Measurements from ENCODE around the gene IWS1.
"Not testable (repeated sequence)": the region's sequence is repeated elsewhere in the genome, so short reads cannot be mapped to it uniquely, and the experiment has no call there.

IWS1 gene

GRCh38 chr2:127560201-127560930 is 34.1 kb upstream of the IWS1 start:
- no peak for ATAC-seq

DNA sequence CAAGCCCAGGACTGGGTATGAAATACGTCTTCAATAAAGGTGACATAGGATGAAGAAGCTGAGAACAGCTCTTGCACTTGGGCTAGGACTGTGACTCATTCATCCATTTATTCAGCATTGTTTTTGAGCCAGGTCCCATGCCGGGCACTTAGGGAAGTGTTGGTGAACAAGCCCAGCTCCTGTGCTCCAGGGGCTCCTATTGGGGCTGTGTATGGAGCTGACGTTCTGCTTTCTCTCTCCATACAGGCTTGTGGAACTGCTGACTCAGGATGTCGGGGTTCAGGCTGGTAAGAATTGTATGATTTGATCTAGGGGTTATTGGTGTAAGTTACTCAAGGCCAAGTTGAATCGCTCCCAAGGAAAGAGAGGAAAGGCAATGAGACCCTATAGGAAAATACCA is 33.2 kb upstream of the IWS1 start:
- no peak for ATAC-seq

DNA sequence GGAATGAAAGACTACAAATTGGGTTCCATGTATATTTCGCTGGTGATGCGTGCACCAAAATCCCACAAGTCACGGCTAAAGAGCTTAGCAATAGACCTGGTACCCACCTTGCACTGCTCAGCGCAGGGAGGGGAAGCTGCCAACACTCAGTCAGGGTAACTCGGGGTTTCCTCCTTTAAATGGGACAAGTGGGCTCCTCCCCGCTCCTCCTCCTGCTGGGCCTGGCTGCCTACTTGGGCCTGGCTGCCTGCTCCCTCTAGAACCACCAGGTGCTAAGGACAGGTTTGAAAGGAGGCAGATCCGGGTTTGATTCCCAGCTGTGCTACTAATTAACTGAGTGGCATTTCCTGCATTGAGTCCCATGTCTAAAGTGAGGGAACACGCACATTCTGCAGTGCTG is 32.6 kb upstream of the IWS1 start:
- ATAC-seq: no peak

GRCh38 chr2:127552846-127553245 is 26.6 kb upstream of the IWS1 start:
- no peak for ATAC-seq

GRCh38 chr2:127552336-127552735 is 26.0 kb upstream of the IWS1 start:
- no peak for ATAC-seq

- no peak for ATAC-seq
Observed at GRCh38 chr2:127551221-127551930, 25.1 kb upstream of the IWS1 start.

GRCh38 chr2:127546797-127547196 is 20.5 kb upstream of the IWS1 start:
- ATAC-seq: no peak

DNA sequence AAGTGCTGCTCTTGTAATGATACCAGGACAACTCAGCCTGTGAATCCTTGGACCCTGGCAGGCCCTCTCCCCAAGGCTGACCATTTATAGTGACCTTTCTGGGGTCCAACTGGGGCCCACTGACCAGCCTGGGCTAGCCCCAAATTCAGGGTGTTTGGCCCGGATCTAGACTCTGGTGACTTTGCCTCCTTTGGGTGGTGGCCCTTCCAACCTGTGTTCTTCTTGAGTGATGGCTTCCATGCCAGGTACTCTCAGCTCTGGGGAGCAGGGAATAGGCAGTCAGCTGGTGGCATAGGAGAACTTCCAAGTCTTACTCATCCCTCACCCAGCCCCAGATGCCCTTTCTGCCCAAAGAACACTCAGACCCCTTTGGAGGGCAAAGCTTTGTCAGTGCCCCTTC is 19.5 kb upstream of the IWS1 start:
- no peak for ATAC-seq

- ATAC-seq: no peak
Observed at GRCh38 chr2:127545189-127545588, 18.9 kb upstream of the IWS1 start.

GRCh38 chr2:127543013-127543501 is 16.8 kb upstream of the IWS1 start:
- ATAC-seq: not testable (repeated sequence)

- no peak for ATAC-seq
Observed at GRCh38 chr2:127542231-127542630, 15.9 kb upstream of the IWS1 start.

DNA sequence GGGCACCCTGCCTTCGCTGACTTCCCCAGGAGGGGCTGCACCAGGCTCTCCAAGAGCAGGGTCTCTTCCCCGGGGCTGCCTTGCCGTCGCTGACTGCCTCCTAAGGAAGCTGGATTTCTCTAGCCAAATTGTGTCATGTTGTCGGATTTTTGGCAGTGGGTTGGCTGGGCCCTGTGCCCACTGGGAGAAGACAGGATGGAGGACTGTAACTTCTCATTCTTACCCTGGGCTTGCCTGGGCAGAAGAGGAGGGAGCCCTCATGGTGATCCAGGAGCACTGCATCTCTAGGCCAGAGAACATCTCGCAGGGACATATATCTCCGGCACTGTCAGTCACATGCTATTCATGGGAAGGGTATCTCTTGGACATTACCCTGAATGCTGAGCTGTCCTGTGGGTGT is 15.5 kb upstream of the IWS1 start:
- ATAC-seq: no peak

GRCh38 chr2:127537644-127538043 is 11.4 kb upstream of the IWS1 start:
- ATAC-seq: no peak

GRCh38 chr2:127536707-127537541 is 10.6 kb upstream of the IWS1 start:
- no peak for ATAC-seq

DNA sequence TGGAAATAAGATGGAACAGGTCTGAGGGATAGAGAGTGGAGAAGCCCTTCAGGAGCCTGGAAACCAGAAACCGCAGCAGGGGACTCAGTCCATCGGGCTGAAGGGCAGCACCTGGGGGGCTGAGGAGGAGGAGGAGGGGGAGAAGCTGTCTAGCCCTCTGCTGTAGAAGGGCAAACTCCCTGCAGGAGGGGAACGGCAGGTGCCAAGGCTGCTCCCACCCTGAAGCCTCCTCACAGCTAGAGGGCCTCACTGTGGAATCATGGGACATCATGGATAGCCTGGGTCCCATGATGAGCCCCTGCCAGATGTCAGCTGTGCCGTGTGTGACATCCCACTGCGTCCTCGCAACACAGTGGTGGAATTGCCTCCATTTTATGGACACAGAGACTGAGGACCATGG is 9.6 kb upstream of the IWS1 start:
- ATAC-seq: no peak

- ATAC-seq: no peak
Observed at GRCh38 chr2:127535422-127535901, 9.2 kb upstream of the IWS1 start, which contains the start of gene MYO7B. Gene MYO7B (plus strand): TSS chr2:127535683. CDS start chr2:127559723, 24,040 bp downstream.

DNA sequence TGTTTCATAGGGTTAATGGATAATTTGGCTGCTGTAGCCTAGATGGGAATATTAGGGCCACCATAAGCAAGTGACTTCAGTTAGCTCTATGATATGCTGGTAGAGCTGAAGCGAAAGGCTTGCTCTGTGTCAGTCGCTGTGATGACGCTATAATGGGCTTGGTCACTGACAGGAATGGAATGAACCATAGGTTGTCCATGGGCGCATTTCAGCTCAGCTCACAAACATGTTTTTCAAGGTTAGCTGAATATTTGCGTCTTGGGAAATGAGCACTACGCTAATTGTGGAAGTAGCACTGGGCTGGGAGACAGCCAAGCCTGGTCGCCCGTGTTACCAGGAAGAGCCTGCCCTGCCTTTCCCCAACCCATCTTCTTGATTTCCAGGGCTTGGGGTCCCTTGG is 6.0 kb upstream of the IWS1 start:
- ATAC-seq: no peak

DNA sequence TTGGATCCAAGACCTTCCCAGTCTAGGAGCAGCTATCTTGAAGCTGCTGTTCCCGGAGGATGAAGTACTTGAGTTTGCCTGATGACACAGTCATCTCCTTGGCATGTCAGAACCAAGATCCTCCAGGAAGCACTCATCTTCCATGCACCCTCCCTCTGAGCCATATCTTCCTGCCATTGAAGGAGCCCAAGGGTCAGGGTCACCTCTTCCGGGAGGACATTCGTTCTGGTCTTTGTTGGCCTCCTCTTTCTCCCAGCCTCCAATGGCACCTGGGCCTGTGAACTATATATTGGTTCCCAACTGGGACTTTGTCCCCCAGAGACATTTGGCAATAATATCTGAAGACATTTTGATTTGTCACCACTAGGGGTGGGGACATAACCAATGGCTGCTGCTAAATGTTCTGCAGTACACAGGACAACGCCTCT is 4.9 kb upstream of the IWS1 start:
- ATAC-seq: no peak

GRCh38 chr2:127530245-127531140 is 4.2 kb upstream of the IWS1 start:
- no peak for ATAC-seq

DNA sequence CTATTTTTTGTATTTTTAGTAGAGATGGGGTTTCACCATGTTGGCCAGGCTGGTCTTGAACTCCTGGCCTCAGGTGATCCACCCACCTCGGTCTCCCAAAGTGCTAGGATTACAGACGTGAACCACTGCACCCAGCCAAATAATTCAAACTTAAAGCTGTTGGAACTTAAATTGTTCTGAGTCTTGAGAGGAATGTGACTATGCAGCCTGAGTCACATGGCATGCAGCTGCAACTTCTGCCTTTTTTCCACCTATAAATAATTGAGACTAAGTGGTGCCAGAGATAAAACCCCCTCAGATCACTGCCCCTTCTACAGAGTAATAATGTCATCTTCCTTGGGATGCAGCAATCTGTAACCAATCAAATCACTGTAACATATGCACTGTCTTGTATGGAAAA is 3.1 kb upstream of the IWS1 start:
- not testable (repeated sequence) for ATAC-seq

DNA sequence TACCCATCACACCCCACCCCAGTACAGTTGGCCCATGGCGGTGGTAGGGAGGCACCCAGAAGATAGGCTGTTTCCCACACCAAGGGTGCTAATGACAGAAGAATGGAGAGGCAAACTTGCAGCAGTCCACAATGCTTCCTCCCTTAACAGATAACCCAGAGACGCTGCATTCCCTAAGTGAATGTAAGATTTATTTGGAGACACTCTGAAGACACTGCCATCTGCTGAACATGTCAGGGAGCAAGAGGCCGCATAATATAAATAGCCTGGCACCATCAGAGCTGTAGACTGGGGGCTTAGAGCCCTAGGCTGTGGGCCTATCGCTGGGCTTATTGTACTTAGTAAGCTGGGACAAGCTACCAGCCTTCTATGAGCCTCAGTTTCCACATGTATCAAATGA is 2.2 kb upstream of the IWS1 start:
- ATAC-seq: no peak

Measured in activated CD4-positive, CD25-positive, alpha-beta regulatory T cell treated with anti-CD3 and anti-CD28 coated beads, Interleukin-2, amount 50 U/mL, for 24 hours (primary cell).